Right atrium auricular region (tissue), 2 donors: ENCODE measurements around the gene PTGR3. TPM values are rescaled to one million over a fixed set of nuclear protein-coding genes. Genes with fewer than 3 reads are reported as not detected.

Experiments
- DNase-seq: peaks from one replicate; pipeline ENCODE4 v3.0.0-alpha.2; 2019; ENCODE audit warnings: low spot score
- H3K27ac ChIP-seq, 2 donors: fragments of 200-600 bp; sonication (generic); 1 replicate in 1 of 2; 2 replicates in 1 of 2; pipeline ENCODE4 v1.5.1; 2016 to 2019
- H3K27me3 ChIP-seq, 2 donors: fragments of 200-600 bp; sonication (generic); one replicate each; pipeline versions ENCODE4 v1.5.1 to v1.6.0; 2017 to 2019
- H3K36me3 ChIP-seq: fragments of 200-600 bp; sonication (generic); one replicate; pipeline ENCODE4 v1.5.1; 2016
- H3K4me1 ChIP-seq, 2 donors: fragments of 200-600 bp; sonication (generic); one replicate each; pipeline versions ENCODE4 v1.5.1 to v1.6.0; 2017 to 2019
- H3K4me3 ChIP-seq, 2 donors: fragments of 200-600 bp; sonication (generic); 1 replicate in 1 of 2; 2 replicates in 1 of 2; pipeline ENCODE4 v1.5.1; 2017 to 2019; ENCODE audit warnings: mild to moderate bottlenecking in 1 of 2, moderate library complexity in 1 of 2
- H3K9me3 ChIP-seq, 2 donors: fragments of 200-600 bp; sonication (generic); one replicate each; pipeline ENCODE4 v1.5.1; 2019
- CTCF ChIP-seq, 2 donors: fragments of 200-600 bp; sonication (generic); IDR thresholded peaks; one replicate each; pipeline ENCODE4 v1.5.1; 2019; ENCODE audit warnings: antibody characterized with exemption in 2 of 2
- total RNA-seq, 2 donors: library from RNA; depleted of rRNA; stranded (reverse); fragments of >200 nt; gene quantifications; one replicate each; pipeline ENCODE4 v1.1.0, GENCODE V29; 2016

PTGR3 gene
- total RNA-seq, 2 donors from 2014 or later: 16.7 to 33.9 TPM

DNA sequence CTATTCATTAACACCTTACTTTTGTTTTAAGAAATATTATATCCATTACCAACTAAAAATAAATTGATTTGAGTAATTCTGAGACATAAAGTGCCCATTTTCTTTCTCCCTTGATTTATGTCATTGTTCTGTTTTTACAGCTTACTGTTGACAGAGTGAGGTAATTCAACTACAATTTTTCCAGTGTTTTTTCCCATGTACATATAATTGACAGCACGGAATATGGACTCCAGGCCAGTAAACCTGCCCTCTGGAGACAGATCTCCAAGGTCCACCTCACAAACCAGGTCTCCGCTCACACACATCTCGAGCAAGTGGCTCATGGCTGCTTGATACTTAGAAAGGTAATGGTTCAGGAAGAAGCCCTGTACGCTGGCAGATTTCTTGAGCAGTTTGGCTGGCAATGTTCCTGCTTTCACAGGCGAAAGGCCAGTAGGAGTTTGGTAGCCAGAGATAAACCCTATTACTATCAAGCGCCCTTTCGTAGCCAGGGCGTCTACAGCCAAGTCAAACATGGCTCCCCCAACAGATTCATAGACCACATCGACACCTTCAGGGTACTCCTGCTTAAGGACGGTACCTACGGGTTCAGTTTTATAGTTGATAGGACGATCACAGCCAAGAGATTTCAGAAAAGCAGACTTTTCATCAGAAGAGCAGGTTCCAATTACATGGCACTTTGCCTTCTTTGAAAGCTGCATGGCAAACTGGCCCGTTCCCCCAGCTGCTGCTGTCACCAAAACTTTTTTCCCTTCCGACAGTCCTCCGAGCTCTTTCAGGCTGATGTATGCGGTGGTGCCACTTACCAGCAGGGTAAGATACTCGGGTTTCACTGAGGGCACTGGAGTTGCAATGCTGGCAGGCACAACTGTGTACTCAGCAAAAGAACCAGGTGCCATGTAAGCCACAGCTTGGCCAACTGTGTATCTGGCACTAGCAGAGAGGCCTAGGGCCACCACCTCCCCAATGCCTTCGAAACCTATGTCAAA lies 7.4 kb downstream of the PTGR3 start:
- H3K27me3 ChIP-seq: no peaks in the 10 kb centered on the region
- peak overlapping the region in 1 of 2 donors; percentile 33 for H3K27ac ChIP-seq
- H3K4me3 ChIP-seq: no peak overlapping the region
- no peaks in the 10 kb centered on the region for H3K9me3 ChIP-seq
- no peak for TF ChIP-seq CTCF (IDR thresholded peaks at IDR 0.05)
- H3K36me3 ChIP-seq: peaks cover 6% of the 10 kb centered on the region
- no peak for DNase-seq
- peaks cover 0 to 49% of the 10 kb centered on the region in 2 donors for H3K4me1 ChIP-seq

- H3K27me3 ChIP-seq: no peaks in the 10 kb centered on the region
- H3K36me3 ChIP-seq: peaks cover 6% of the 10 kb centered on the region
- no peak overlapping the region for H3K4me3 ChIP-seq
- DNase-seq: no peak
- peaks cover 0 to 41% of the 10 kb centered on the region in 2 donors for H3K4me1 ChIP-seq
- no peaks in the 10 kb centered on the region for H3K9me3 ChIP-seq
- H3K27ac ChIP-seq: no peak overlapping the region
- no peak for TF ChIP-seq CTCF (IDR thresholded peaks at IDR 0.05)
Observed at GRCh38 chr18:75200605-75201280, 8.2 kb downstream of the PTGR3 start.

GRCh38 chr18:75200071-75200470 lies 8.9 kb downstream of the PTGR3 start:
- no peak overlapping the region for H3K4me3 ChIP-seq
- H3K36me3 ChIP-seq: peaks cover 6% of the 10 kb centered on the region
- TF ChIP-seq CTCF (IDR thresholded peaks at IDR 0.05): no peak
- H3K27ac ChIP-seq: no peak overlapping the region
- H3K9me3 ChIP-seq: no peaks in the 10 kb centered on the region
- DNase-seq: no peak
- no peaks in the 10 kb centered on the region for H3K27me3 ChIP-seq
- peaks cover 0 to 36% of the 10 kb centered on the region in 2 donors for H3K4me1 ChIP-seq

DNA sequence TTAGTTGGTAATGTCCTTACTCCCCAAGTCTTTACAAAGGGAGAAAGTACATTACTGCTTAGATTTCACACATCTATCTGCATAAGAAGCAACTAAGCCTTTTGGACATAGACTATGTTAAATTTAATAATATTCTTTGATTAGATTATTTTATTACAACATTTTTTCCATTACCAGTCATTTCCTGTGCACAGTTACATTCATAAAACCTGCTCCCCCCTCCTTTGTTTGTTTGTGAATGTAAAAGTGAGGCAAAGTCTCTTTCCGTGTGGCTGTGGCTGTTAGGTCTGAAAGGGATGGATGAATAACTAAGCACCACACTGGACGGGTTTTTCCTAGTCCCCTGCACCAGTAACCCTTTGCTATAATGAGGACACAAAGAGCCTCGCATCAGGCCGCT lies 9.6 kb downstream of the PTGR3 start:
- Histone ChIP-seq H3K9me3 (no peaks in the 10 kb centered on the region), H3K27ac (no peak overlapping the region), H3K27me3 (no peaks in the 10 kb centered on the region), H3K4me3 (no peak overlapping the region), H3K4me1 (peaks cover 0 to 30% of the 10 kb centered on the region in 2 donors), H3K36me3 (peaks cover 6% of the 10 kb centered on the region)
- DNase-seq: no peak
- TF ChIP-seq CTCF (IDR thresholded peaks at IDR 0.05): no peak

GRCh38 chr18:75198036-75198435 lies 10.9 kb downstream of the PTGR3 start:
- Histone ChIP-seq H3K27me3 (no peaks in the 10 kb centered on the region), H3K9me3 (no peaks in the 10 kb centered on the region), H3K4me1 (peaks cover 0 to 17% of the 10 kb centered on the region in 2 donors), H3K4me3 (no peak overlapping the region), H3K27ac (no peak overlapping the region), H3K36me3 (peaks cover 6% of the 10 kb centered on the region)
- TF ChIP-seq CTCF (IDR thresholded peaks at IDR 0.05): no peak
- DNase-seq: no peak
